ENCODE measurements around the gene DGKH.
"Not testable (repeated sequence)": the region's sequence is repeated elsewhere in the genome, so short reads cannot be mapped to it uniquely, and the experiment has no call there.

The DGKH gene

GRCh38 chr13:42068886-42069285 lies 20.4 kb downstream of the DGKH start:
- in situ Hi-C loops (cut with MboI; ENCODE audit: low sequenced_read_pairs) = no loop called here

GRCh38 chr13:42070599-42070998 lies 22.2 kb downstream of the DGKH start:
- in situ Hi-C loops (cut with MboI; ENCODE audit: low sequenced_read_pairs) = not testable (repeated sequence)

GRCh38 chr13:42071179-42071578 lies 22.7 kb downstream of the DGKH start:
- in situ Hi-C loops (cut with MboI; ENCODE audit: low sequenced_read_pairs) = not testable (repeated sequence)

GRCh38 chr13:42071672-42072419 lies 23.4 kb downstream of the DGKH start:
- in situ Hi-C loops (cut with MboI; ENCODE audit: low sequenced_read_pairs) = no loop called here

DNA sequence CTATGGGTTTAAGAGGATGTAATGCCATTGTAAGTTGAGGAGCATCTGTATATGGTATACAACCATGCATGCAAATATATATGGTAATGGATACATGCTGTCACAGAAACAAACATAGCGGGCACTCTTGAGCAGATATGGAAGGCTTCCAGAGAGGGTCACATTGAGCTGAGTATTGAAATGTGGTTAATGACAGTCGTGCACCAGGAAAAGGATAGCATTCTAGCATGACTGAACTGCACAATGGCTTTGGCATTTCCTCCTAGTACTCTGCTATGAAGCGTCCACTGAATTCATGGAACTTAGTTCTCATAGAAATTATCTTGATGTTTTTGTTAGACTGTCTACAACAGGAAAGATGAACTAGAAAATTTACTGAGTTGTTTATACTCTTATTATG lies 25.2 kb downstream of the DGKH start:
- in situ Hi-C loops (cut with MboI; ENCODE audit: low sequenced_read_pairs) = no loop called here

- in situ Hi-C loops (cut with MboI; ENCODE audit: low sequenced_read_pairs) = no loop called here
These were observed 27.1 kb downstream of the DGKH start for GRCh38 chr13:42075517-42075916.

GRCh38 chr13:42076309-42076713 lies 27.9 kb downstream of the DGKH start:
- in situ Hi-C loops (cut with MboI; ENCODE audit: low sequenced_read_pairs) = no loop called here

DNA sequence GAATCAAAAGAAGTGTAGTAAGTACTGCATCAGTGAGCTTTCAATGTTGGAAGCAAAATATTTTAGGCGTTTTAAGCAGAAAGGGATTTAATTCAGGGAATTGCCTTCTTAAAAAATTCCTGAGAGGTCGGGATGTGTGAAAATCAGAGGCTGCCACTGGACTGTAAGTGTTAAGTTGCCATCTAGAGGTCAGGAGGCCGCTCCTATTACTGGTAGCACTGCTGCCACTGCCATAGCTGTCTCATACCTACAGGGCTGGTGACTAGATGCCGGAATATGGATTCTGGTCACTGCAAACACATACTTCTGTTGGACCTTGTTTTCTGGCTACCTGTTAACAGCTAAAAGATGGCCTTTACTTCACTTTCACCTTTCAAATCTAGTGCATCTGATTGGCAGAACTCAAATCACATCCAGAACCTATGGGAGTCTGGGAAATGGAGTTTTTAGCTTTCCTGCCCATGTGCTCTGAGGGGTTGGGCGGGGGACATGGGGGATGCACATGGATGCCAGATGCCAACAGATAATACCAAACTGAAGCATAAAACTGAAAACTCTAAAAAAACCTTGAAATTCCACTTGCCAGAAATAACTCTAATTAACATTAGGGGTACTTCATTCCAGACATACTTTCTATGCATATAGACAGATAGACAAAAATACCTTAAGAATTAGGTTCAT lies 29.8 kb downstream of the DGKH start:
- in situ Hi-C loops (cut with MboI; ENCODE audit: low sequenced_read_pairs) = no loop called here

DNA sequence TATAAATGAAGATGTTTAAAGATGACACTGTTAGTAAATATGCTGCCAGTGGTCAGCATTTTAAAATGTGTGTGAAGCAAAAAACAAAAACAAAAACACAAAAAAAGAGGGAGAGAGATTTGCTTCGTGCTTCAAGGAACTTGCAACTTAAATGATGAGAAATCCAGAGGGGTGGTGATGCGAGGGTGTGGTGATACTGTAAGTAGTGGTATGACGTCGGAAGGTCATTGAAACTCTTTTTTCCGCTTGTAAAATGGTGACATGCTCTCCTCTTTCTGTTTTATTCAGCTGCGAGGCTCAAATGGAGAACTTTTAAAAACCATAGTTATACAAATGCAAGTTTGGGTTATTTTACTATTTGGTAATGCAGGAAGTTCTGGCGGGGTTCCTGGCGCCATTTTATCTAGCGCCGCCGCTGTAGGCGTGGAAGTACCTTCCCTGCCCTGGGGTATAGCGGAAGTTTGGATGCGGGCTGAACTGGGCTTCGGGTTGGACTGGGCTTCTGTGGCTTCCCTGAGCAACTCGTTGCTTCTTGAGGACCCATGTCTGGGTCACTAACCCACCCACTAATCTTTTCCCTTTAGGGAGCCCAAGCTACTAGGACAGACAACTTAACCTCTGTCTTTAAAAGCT lies 34.8 kb downstream of the DGKH start:
- in situ Hi-C loops (cut with MboI; ENCODE audit: low sequenced_read_pairs) = no loop called here

DNA sequence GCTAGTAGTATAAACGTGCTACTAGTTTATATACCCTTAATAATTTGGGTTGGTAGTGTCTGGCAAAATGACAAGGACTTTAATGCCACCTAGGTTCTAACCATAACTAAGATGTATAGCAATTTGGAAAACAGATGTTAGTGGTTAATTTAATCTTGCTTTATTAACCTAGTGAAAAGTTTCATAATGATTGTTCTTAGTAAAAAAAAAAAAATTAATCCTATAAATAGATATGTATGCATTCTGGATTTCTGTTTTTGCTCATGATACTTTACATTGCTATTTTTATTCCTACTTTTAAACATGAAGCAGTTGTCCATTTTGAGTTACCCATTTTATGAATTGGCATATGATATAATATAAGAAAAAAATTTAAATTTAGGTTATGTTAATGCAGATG lies 36.3 kb downstream of the DGKH start:
- in situ Hi-C loops (cut with MboI; ENCODE audit: low sequenced_read_pairs) = no loop called here

DNA sequence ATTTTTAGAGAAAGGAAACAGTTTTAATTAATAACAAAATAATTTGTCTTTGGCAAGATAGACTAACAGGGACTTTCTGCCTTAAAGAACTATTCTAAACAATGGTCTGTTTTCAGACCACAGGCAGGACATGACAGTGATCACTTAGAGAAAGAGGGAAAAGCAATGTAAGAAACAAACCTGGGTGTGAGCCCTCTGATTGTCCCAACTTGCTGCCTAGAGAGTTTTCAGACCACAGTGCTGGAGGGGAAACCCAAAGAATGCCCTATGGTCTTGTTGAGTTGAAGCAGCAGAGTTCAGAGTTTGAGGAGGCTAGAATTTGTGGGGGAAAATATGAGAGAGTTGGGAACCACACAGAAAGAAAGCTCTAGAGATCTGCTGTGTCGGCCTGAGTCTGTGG lies 38.1 kb downstream of the DGKH start:
- in situ Hi-C loops (cut with MboI; ENCODE audit: low sequenced_read_pairs) = no loop called here

- in situ Hi-C loops (cut with MboI; ENCODE audit: low sequenced_read_pairs) = no loop called here
These were observed 46.1 kb downstream of the DGKH start for GRCh38 chr13:42094516-42095040.

- in situ Hi-C loops (cut with MboI; ENCODE audit: low sequenced_read_pairs) = not testable (repeated sequence)
These were observed 47.8 kb downstream of the DGKH start for GRCh38 chr13:42096222-42096621.

GRCh38 chr13:42099962-42100675 lies 51.7 kb downstream of the DGKH start:
- in situ Hi-C loops (cut with MboI; ENCODE audit: low sequenced_read_pairs) = loop anchor here (10.0 kb wide), 1 partner anchor 435 kb away; no protein-coding TSS in a partner anchor

- in situ Hi-C loops (cut with MboI; ENCODE audit: low sequenced_read_pairs) = loop anchor here (10.0 kb wide), 1 partner anchor 436 kb away; no protein-coding TSS in a partner anchor
These were observed 52.5 kb downstream of the DGKH start for GRCh38 chr13:42100960-42101359.

DNA sequence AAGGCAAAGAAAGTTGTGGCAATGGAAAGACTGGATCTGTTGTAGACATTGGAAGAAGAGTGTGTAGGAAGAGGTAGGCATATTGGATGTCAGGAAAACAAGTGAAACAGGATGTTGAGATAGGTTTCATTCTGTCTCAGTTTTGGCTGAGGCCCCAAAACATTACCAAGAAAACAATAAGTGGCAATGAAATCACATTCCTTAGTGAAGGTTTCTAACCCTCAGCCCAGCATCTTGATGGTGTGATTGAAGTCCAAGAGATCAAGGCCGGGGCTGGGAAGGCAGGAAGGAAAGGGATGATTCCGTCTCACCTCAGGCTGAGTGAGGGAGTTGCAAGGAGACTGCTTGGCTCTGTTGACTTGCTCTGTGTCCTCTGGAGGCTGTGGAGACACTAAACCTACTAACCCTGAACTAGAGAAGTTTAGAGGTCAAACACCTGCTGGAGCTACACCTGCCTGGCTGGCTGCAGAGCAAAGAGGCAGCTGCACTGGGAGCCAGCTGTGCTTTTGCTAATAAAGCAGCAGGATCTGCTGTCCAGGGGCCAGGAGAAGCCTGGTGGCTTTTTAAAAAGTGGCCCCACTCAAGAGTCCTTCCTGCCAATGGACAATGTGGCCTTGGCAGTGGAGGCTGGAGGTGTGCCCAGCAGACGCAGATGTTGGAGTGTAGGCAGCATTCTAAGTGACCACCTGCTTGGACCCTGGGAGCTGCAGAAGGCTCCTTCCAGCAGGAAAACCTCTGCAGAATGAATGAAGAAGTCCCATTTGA lies 53.6 kb downstream of the DGKH start:
- in situ Hi-C loops (cut with MboI; ENCODE audit: low sequenced_read_pairs) = loop anchor here (10.0 kb wide), 1 partner anchor 437 kb away; no protein-coding TSS in a partner anchor

- in situ Hi-C loops (cut with MboI; ENCODE audit: low sequenced_read_pairs) = loop anchor here (10.0 kb wide), 1 partner anchor 438 kb away; no protein-coding TSS in a partner anchor
These were observed 54.8 kb downstream of the DGKH start for GRCh38 chr13:42102961-42103865.

DNA sequence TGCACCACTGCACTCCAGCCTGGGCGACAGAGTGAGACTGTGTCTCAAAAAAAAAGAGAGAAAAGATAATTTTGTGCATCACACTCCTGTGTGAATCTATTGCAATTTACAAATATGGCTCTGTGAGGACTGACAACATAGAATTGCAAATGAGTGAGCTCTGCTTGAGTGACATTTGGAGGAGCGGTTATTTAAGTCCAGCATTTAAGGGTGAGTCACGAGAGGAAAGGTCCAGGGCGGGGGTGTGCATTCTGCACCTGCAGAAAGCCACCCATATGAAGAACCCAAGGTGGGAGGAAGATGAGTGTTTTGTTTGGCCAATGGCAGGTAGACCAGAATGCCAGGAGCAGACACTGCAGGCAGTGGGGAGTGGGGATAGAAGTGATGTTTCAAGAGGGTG lies 58.5 kb downstream of the DGKH start:
- in situ Hi-C loops (cut with MboI; ENCODE audit: low sequenced_read_pairs) = loop anchor here (10.0 kb wide), 1 partner anchor 442 kb away; no protein-coding TSS in a partner anchor

GRCh38 chr13:42107421-42107820 lies 59.0 kb downstream of the DGKH start:
- in situ Hi-C loops (cut with MboI; ENCODE audit: low sequenced_read_pairs) = loop anchor here (10.0 kb wide), 1 partner anchor 443 kb away; no protein-coding TSS in a partner anchor
